8988T (cell line): Measurements from ENCODE around the gene SRCIN1.

Experiments
- DNase-seq: peaks from one replicate; pipeline ENCODE4 v3.0.0; 2011

The SRCIN1 gene

DNA sequence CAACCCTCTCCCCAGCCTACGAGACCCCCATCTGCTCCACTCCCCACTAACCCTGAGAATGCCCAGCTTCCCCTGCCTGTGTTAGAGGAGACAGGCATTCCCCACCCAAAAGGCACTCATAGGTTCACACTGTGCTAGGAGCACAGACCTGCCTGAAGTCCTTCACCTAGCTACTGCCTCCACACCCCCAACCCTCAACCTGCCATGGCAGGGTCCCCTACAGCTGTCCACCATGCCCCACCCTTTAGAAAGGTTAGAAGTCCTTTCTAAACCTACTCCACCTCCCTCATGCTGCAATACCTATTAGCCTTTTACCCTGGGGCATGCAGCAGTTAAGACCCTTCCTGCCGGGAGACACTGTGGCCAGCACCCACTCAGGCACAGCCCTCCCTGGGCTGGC, 9.1 kb downstream of the SRCIN1 start:
- DNase-seq, result no peak

DNA sequence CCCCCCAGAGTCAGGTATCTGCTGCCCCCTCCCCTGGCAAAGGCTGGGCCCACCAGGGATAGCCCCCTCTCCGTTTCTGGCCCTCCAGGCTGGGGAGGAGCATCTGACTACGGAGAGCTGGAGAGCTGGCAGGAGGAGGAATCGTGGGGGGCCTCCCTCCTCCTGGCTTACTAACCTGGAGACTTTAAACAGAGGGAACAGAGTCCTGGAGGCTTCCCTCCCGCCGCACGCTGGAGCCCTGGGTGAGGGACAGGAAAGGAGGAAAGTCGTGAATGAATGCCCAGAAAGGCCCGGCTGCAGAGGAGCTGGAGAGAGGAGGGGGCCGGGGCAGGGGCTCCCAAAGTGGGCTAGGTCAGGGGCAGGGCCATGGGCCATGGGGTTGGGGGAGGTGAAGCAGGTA, 9.9 kb downstream of the SRCIN1 start:
- no peak for DNase-seq

DNA sequence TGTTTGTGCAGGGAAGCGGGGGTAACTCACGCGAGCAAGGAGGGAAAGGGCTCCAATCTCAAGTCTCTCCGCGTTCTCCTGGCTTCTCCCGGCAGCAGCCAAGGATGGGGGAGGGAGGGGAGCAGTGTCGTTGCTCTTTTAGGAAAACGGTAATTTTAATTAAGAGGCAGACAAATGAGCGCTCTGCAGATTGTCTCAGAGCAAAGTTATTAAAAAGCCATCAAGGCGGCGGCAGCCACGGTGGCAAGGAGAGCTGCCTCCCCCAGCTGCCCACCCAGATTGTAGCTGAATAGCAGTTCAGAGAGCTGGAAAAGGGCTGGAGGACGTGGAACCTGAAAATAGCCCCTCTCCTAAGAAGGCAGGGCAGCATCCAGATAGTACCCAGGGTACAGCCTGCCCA, 11.6 kb downstream of the SRCIN1 start:
- no peak for DNase-seq

DNA sequence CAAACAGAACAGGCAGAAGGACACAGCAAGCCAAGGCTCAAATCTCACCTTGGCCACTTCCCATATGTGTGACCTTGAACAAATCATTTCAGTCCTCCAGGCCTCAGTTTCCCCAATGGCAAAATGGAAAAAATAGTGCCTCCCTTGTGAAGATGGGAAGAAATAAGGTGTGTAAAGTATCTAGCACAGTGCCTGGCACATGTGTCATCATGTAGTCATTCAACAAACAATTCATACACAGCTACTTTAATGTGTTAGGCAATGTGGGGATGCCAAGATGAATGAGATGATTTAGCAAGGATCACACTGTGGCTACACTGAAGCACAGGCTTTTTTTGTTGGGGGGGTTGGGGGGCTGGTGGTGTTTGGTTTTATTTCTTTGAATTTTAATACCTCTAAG, 13.3 kb downstream of the SRCIN1 start:
- no peak for DNase-seq

DNA sequence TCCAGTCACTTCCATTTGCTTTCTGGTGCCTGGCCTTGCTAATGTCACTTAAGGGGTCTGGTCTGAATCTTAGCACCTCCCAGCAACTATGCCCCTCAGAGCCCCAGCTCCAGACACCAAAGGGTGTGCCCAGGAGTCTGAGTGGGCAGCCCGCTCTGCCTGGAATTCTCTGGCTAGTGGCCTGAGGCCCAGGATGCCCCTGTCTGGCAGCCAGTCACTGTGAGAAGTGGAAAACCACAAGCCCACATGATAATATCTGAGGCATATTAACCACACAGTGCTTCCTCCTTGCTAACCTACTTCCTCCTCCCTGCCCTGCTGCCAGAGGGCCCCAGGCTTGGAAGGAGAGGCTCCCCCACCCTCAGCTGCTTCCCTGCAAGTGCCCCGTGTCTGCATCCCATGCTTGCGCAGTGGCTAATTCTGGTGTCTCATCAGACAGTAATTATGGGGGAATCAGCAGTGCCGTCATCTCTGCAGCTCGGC, 14.0 kb downstream of the SRCIN1 start:
- no peak for DNase-seq

DNA sequence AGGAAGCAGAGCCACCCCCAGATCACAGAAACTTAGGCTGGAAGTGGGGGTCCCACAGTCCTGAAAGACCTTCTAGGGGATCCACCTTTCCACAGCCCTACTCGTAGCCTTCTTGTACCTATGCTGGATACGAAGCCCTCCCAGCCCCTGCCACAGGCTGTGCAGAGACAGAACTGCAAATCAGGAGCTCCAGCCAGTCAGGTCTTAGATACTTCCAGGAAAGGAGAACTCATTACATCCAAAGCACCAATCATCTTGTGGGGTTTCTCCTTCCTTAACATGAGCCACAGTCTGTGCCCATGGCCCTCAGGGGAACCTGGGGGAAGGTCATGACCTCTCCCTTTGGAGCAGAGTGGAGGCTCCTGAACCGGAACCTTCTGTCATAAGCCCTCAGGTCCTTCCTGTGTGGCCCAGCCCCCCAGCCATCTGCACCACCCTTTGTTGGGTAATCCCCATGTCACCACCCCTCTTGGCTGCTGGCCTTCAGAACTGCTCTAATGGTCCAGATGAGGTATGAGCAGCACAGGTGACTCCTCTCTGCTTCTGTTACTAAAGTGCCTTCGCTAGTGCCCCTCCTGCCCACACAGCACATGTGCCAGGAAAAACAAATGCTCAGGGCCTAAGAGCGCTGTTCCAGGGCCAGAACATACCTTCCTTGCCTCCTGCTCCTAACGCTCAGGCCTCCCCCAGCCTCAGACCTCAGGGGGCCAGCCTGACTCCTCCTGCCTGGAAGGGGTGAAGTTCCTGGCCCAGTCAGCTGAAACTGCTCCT, 14.6 kb downstream of the SRCIN1 start:
- DNase-seq, result no peak

DNA sequence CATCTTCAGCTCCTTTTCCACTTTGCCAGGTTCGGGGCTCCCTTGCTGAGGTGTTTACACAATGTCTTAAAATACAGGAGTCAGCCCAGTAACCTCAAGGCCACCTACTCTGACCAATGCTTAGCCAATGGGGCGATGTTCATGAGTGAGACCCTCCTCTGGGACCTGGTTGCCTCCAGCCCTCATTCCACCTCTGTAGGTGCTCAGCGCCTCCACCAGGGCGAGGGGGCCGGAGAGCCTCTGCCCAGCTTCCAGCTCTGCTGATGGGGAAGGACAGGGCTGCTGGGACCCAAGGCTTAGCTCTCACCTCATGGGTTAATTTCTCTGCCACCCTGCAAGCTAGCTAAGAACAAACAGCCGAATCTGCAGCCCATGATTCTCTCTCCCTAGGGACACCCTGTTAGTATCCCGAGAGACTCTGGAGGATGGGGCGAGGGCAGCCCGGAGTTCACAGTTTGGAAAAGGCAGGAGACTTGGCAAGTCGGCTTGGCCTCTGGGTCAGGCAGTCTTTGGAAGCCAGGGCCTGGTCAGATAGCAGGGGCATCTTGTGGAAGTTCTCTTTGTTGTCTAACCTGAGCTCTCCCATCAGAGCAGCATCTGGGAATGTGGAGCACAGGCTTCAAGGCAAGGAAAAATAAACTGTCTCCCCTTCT, 16.2 kb downstream of the SRCIN1 start:
- no peak for DNase-seq

DNA sequence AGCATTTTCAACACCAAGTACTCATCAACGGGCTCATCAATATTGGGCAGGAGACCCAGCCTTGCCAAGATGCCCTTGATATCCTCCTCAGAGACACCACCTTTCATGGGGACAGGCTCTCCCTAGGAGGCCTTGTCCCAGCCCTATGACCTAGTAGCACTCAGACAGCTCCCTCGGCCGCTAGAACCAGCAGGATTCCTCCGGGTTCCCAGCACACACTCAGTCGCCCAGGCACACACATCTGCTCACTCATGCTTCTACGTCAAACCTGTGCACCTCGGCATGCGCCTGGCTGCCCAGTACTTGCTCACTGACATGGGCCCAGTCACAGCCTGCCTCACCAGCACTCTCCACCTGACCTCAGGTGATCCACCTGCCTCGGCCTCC, 17.0 kb downstream of the SRCIN1 start:
- DNase-seq, result no peak

DNA sequence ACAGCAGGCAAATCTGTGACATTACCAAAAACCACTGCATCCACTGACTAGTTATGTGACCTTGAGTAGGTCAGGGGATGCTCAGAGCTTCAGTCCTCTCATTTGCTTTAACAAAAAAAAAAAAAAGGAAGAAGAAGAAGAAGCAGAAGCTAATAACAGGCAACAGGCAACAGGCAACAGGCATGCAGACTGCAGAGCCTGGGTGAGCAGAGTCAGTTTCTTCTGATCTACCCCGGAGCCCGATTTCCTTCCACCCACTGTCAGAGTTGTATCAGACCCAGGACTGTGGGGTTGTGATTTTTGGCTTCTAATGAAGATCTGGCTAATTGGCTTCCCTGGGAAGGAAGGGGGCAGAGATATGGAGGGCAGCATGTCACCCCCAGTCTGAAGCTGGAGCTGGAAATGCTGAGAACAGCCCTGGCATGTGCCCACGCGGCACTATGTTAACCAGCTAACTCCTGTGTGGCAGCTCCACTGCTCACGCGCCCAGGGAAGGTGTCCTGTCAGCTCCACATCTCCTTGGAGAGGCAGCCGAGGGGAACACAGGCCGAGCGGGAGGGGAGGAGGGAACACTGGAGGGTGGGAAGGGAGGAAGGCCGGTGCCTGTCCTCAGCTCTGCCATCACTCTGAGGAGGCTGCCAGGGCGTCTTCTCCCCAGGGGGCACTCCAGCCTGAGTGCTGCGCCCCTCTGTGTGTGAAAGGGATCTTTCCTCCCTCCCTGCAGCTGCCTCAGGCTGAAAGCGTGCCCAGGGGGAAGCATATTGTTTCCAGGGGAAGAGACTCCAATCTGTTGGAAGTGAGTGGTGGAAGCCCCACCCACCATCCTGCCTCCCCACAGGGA, 17.6 kb downstream of the SRCIN1 start:
- no peak for DNase-seq

DNA sequence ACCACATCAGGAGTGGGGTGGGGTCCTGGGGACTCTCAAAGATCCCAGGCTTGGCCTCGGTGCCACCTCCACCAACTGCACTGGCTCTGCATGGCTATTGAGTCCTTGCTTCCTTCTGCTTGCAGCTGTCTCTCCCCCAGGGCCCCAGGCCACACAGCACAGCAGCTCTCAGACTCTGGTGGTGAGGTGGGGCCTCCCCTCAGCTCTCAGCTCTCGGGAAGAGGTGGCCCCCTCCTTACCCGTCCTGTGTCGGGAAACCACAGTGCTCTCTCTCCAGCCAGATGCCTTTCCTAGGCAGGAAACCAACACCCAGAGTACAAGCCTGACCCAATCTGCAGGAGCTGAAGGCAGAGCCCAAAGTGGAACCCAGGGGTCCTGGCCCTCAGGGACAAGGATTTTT, 18.5 kb downstream of the SRCIN1 start:
- DNase-seq, result no peak

DNA sequence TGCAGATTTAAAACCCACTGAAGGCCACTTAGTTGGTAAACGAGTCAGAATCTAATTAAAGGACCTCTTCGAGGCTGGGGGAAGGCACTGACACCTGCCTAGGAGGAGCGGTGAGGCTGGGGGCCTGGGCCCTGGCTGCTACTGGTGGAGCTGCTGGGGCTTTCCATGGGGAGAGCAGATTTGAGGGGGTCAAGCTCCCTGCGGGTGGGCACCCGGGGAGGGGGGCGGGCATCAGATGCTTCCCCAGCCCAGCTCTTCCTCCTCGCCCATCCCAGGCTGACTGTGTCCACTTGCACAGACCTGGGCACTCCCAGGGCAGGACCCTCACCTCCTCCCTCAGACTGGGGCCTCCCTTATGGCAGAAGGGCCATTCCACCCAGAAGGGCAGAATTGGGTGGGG, 19.0 kb downstream of the SRCIN1 start:
- no peak for DNase-seq

DNA sequence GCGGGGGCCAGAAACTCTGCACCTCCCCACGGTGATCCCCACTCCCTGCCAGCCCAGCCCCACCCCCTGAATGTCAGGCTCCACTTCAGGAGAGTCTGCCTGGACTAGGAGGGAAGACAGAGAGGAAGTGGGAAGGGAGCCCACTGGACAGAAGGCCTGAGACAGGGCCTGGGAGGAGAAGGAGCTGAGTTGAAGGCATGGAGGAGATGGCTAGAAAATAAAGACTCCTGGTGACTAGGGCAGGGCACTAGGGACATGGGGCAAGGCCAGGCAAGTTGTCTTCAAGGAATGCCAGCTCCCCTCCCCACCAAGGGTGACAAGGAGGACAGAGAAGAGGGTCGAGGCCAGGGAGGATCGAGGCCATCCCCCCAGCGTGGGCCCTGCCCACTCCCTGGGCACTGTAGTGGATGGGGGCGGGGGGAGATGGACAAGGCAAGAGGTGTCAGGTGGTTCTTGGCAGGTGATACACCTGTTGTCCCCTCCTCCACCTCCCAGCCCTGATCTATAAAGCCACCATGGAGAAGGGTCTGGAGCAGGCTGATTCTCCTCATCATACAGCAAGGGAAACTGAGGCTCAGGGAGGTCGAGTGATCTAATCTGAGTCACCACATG, 19.7 kb downstream of the SRCIN1 start:
- no peak for DNase-seq

DNA sequence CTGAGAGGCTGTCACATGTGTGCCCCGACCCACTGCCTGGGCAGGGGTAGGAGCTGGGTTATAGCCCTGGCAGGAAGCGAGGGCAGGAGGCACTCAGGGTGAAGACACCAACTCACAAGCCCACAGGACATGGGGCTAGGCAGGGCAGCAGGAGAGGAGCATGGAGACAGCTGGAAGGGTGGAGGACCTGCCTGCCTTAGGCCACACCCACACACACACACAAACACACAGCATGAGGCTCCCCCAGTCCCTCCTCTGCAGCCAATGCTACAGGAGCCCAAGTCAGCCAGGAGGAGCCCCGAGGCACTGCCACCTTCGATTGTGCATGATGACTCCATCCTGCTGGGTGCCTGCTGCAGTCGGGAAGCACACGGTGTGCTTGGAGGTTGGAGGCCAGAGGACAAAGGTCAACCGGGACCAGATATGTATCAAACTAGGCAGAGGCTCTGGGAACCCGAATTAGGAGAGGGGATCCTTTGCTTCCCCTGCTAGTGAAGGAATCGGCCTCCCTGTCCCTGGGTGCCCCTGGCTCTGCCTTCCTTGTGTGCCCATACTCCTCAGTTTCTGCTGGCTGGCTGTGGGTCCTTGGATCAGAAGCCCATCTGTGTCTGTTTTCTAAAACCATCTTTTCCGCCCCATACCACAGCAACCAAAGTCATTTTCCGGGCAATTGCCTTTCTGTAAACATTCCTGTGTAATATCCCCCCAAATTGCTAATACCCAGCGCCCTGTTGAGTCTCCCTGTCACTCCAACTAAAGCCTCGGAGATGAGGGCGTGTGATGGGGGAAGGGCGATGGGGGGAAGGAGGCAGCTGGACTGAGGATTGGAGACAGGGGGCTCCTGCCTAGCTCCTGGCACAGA, 20.5 kb downstream of the SRCIN1 start:
- DNase-seq, result no peak

DNA sequence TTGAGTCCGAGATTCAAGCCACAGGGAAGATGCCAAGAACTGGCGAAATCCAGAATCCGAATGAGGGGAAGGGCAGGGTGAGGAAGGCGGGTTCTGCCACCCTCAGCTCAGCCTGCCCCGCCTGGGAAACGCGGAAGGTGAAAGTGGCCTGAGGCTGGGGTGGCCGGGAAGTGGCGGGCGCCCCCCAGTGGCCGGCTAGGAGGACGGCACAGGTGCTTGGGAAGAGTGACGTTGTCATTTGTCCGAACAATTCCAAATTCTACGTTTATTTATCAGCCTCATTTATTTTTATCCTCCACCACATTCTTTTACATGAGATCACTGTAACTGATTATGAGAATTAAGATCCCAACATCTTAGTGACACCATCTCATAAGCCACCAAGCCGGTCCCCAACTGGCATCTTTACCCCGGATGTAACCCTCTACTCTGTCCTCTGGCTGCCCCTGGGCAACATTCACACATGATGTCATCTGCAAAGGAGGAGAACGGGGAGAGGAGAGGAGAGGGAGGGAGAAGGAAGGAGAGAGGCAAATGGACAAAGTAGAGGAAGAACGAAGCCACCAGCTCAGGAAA, 21.3 kb downstream of the SRCIN1 start:
- DNase-seq, result peak; percentile 82

DNA sequence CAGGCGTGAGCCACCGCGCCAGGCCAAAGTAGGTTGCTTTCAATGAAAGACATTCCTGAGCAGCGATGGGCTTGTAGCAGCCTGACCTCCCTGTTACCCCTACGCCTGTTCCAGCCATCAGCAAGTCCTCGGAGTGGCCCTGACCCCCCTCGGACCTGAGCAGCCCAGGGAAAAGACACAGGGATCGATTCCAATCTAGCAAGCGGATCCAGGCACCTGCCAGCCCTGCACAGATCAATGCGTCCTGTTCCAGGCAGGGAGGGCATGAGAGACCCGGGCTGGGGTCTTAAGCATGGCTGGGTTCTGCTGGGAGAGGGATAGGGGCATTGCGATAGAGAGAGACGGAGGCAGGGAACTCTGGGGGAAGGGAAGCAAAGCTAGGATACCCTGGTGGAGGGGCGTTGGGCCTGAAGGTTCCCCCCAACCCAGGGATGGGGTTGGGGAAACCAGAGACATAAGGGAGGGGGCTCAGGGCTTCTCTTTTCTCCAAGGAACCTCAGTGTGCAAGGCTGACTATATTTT, 21.9 kb downstream of the SRCIN1 start:
- no peak for DNase-seq

DNA sequence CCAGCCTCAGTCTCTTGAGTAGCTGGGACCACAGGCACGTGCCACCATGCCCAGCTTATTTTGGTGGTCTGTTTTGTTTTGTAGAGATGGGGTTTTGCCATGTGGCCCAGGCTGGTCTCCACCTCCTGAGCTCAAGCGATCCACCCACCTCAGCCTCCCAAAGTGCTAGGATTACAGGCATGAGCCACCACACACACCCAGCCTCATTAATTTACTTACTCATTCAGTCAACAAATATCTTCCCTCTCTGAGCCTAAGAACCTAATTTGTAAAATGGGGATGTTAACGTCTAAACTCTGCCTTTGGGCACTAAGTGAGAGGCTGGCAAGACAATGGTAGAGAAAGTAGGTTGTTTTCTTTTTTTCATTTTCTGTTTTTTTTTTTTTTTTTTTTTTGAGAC, 22.6 kb downstream of the SRCIN1 start:
- no peak for DNase-seq

DNA sequence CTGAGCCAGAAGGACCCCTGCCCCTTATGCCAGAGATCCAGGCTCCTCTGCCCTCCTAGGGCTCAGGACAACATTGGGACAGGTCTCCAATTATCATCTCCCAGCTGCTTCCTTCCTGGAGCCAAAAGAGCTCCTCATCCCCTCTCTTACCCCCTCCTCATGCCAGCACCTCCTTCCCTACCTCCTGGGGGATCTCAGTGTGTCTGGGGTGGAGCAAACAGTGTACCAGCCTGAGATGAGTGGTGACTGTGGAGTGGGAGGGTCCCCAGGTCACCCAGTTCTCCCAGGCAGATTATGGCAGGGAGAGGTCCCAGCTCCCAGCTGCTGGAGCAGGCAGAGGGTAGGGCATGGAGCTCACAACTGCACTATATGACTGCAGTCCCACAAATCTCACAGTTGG, 23.7 kb downstream of the SRCIN1 start:
- DNase-seq, result no peak

DNA sequence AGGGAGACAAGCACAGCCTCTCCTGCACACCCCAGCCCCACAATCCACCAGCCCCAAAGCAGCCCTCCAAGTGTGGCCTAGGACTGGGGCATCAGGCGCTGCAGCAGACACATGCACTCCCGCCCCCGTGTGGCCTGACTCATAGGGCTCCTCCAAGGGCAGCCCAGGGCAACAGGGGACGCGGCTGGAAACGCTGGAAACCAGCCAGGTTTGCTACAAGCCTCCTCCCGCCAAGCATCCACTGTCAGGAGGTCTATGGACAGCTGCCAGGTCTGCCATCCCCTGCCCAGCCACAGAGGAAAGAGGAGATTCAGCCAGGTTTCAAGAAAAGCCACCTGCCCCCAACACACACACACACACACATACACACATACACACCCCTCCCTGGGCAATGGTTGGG, 25.8 kb downstream of the SRCIN1 start:
- peak; percentile 79 for DNase-seq

DNA sequence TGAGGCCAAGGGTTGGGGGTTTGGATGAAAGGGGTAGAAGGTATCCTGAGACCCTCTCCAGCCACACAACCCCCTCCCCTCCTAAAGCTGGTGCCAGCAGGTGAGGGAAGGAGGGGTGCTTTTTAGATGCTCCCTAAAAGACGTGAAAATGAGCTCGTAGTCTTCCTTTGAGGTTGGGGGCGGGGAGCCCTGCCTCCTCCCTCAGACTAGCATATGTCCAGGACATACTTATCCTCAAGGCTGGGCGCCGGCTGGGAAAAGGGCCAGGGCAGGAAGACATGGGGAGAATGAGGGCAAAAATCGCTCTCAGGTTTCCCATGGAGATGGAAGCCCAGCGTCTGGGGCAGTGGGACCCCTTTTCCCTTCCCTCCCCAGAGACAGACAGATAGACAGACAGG, 26.7 kb downstream of the SRCIN1 start:
- no peak for DNase-seq

DNA sequence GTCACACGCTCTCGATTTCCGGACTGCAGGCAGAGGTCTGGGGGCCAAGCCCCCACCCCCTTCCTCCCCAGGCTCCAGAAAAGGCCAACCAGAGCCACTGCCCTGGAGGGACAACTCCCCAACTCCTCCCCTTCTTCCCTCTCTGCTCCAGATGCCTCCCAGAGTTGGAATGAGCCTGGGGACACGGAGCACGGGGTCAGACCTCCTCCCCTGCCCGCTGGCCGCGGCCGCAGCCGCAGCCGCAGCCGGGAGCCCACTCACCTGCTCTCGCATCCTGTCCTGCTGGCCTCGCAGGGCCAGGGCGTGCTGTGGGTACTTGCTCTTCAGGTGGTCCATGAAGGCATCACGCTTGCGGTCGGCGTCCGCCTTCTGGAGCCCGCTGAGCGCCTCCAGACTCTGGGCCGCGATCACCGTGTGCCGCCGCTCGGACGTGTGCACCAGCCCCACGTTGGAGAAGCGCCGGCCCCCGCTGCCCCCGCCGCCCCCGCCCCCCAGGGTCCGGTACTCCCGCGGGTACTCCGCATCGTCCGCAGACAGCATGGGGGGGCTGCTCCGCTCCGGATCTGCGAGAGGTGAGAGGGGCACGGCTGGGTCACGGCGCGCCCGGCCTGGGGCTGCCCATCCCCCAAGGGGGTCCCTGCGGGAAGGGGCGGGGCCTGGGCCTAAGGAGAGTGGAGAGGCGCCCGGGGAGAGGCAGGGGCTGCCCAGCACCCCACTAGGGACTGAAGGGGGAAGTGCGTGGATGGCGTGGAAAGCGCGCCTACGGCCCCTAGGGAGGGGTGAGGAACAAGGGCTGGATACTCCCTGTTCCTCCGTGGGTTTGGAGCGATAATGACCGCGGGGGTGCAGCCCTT, 27.3 kb downstream of the SRCIN1 start:
- DNase-seq, result no peak
